GM19324 (cell line): ENCODE results near the gene ATP5PB.

Experiments
- ATAC-seq: cut with Tn5 transposase; IDR thresholded peaks from one replicate; pipeline ENCODE4 v1.9.1; 2021; ENCODE audit warnings: mild to moderate bottlenecking, moderate library complexity; ENCODE audit not compliant: unreplicated experiment, low FRiP score

Gene ATP5PB

DNA sequence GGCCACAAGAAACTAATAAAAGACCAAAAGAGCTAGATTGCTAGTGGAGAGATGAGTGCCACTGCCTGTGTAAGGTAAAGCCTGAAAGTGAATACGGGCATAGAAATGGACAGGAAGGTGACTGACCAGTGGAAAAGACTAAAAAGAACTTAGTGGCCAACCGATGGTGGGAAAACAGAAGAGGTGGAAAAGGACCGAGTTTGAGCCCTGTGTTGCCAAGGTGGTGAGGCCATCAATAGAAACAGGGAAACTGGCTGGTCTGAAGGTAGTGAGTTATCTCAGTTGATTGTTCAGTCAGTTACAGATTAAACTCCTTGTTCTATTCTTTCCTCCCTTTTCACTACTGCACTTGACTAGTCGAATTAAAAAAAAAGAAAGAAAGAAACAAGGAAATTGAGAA is 2.7 kb upstream of the ATP5PB start:
- no peak for ATAC-seq

DNA sequence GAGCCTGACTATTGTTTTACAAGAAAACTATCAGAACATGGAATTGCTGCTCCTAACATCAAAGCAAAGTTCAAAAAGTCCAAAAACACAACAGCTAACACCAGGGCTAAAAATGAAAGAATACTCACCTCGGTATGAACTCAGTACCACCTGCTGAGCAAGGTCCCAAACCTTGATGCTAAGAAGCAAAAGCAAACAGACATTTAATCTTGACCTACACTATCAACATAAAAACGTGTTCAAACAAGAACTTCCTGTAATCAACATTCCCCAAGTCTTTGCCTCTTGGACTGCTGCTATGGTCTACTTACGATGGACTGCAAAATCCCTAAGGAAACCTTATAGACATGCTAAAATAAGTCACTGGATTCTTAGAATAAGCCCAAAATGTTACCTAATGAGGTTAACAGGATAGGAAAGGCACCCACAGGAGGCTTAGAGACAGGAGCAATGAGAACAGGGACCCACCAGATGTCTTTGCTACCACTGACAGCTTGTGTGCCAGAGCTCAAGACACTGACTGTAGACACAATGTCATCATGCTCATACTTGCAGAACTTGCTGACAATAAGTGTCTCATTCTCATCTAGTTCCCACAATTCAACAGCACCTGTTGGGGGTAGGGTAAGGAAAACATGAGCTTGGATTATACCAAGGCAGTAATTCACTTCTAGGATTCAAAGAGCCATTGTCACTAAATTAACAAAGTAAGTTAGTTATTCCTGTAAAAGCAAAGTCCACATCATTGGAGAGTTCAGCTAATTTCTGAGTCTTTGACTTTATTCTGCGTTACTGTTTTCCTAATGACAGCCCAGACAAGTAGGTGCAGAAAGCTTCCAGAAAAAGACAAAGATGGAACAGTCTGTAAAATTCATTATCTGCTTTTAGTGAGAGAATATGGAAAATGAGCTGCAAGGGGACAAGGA is 2.0 kb upstream of the ATP5PB start:
- ATAC-seq: no peak

DNA sequence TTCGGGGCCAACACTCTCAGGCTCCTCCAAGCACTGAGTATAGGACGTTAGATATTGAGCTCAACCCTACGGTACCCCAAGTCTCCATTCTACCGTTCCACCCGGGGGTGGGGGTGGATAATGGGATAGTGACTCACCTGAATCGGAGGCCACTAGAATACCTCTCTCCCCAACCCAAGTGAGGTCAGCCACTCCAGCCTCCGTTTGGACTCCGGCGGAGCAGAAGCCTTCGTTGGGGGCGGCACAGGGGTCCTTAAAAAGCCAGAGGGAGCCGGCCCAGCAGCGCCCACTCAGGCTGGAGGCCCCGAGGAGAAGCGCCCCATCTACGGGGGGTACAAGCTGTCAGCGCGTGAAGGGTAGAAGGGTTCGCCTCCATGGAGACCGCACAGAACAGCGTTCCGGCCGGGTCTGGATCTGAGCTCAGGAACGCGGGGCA is 764 bp upstream of the ATP5PB start:
- ATAC-seq: peak; percentile 1

DNA sequence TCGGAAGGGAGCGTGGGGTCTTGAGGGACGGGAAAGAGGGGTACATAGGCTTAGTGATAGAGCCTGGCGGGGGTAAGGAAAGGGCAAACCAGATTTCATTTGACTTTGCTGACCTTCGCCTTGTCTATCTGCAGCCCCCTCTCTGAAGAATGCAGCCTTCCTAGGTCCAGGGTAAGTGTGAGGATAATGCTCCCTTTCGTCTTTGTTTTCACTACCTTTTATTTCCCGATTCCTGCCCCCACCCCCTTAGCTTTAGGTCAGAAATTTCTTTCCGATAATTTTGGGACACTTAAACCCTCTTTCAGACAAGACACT is 396 bp downstream of the ATP5PB start:
- no peak for ATAC-seq

DNA sequence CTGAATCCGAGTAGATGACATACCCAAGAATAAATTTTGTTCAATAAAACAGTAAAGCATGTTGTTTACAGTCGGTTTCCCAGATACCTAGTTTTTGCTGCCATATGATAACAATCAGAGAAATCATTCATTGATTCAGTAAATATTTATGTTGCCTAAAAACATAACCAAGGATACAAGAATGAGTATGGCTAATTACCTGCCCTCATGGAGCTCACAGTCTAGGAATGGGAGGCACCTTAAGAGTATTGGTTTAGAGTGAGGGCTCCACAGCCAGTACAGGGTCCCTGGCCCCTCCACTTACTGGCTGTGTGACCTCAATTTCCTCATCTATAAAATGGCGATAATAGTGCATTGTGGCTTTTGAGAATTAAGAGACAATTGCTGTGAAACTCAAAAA is 921 bp downstream of the ATP5PB start:
- no peak for ATAC-seq

DNA sequence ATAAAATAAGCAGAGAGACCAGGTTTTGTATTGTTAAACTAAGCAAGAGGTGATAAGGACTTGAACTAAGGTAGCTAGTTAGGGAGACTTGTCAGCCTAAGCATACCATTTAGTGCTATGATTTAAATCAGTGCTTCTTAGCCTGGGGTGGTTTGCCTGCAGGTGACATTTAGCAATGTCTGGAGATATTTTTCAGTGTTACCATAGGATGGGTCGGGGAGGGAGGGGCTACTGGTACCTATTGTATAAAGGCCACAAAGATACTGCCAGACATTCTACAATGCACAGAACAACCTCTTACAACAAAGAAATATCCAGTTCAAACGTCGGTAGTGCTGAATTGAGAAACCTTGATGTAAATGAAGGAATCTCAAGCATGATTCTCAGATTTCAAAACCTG is 3.3 kb downstream of the ATP5PB start:
- ATAC-seq: no peak

DNA sequence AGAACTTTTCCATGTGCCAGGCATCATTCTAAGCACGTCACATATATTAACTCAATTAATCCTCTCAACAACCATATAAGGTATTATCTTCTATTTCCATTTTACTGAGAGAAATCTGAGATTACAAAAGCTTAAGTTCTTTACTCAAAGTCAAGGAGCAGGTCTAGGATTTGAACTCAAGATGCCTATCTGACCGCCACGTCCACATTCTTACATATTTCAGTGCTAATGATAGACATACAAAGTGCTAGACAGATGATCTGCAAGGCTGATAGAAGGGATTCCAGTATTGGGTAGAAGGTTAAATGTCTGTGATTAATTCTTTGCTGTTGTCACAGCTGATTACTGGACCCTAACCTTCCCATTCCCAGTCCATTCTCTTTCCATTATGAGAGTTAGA is 4.4 kb downstream of the ATP5PB start:
- no peak for ATAC-seq

DNA sequence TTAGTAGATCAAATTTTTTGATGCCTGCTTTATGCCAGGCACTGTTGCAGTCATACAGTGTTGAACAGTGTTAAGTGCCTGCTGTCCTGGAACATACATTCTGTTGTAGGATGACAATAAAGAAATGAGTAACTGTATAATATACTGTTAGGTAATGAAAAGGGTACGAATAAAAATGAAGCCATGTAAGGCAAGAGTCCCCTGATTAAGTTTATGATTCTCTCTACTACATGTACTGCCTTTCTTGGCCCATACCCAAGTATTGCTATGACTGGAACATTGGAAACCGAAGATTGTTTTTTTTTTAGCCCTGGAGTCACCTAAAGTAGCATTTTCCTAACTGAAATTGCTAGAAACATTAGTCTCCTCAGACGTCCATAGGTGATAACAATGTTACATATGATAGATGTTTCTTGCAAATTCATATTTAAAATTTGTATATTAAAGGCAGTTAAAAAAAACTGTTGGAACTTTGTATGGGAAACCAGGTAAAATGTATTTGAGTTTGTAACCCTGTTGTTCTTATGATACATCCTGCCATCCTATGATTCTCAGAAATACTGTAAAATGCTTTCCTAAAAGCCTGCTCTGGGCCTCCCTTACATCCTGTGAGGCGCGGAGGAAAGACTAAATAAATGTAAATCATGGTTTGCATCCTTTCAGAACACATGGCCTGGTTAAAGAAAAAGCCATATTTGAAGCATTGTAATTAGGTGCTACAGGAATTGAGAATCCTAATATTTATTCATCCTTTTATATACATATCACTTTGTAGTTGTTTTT is 5.8 kb downstream of the ATP5PB start:
- ATAC-seq: no peak

DNA sequence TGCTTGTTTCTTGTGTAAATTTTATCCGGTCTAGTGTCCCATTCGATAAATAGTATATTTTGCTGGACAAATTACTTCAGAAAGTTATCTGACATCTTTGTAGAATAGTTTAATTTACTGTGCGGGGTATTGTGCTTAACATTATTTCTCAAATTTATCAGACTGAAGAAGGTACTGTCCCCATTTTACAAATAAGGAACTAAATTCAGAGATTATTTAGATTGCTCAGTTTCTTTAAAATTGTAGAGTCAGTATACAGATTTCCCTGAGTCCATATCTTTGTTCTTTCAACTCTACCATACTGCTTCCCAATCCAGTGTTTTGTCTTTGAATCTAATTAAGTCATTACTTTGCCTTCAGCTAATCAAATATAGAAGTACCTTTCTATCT is 6.4 kb downstream of the ATP5PB start:
- ATAC-seq: no peak

DNA sequence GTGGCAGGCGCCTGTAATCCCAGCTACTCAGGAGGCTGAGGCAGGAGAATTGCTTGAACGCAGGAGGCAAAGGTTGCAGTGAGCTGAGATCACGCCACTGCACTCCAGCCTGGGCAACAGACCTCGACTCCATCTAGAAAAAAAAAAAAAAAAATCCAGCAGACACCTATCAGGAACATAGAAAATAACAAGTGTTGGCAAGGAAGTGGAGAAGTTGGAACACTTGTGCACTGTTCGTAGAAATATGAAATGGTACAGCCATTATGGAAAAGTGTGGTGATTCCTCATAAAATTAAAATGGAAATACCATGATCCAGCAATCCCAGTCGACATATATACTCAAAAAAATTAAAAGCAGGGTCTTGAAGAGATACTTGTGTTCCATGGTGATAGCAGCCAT is 12.5 kb downstream of the ATP5PB start:
- no peak for ATAC-seq

DNA sequence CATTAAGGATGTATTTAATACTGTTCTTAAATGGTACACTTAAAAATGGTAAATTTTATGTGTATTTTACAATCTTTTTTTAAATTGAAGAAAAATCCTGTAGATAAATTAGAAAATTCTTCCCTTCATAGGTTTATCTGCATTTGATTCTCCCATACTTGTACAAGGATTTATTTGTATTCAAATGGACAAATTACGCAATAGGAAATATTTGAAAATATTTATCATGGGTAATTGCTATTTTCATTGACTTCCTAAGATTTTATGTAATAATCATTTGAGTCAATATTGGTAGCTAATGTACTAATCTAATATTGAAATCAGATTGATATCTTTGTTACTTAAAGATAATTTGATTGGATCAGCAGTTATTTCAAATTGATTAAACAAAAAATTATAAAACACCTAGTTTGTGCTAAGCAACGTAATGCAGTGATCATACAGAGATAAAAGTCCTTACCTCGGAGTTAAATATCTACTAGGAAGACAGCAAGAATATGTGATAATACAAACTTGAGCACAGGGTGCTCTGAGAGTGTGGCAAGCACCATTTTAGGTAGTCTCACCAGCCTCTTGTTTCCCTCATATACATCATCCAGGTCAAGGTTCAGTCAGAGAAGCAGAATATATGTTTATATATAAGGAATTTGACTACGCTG is 13.2 kb downstream of the ATP5PB start:
- no peak for ATAC-seq

DNA sequence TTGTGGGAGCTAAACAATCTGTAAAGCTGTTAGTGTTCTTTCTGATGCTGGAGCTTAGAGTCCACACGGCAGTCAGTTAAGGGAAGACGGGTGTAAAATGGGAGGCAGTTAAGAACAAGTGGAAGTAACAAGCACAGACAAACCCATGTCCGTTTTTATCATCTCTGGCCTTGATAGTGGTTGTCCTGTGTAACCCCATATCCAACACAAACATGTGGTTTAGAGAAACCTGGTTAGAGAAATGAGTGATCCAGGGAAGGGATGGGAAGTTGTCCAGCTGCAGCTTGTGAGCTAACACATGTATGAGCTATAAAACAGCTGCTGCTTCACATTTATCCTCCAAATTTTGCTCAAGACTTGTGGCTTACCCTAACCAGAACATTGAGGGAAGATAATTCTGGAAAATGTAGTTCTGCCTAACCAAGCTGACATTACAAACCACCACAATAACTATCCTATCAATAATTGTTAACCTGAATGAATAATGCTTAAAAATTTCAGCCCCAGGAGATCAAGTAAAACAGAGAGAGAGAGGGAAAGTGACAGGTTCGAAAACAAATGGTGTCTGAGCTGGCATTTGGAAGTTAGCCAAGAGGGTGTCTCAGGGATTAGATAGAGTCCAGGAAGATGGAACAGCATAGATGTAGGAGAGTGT is 13.9 kb downstream of the ATP5PB start:
- ATAC-seq: no peak

DNA sequence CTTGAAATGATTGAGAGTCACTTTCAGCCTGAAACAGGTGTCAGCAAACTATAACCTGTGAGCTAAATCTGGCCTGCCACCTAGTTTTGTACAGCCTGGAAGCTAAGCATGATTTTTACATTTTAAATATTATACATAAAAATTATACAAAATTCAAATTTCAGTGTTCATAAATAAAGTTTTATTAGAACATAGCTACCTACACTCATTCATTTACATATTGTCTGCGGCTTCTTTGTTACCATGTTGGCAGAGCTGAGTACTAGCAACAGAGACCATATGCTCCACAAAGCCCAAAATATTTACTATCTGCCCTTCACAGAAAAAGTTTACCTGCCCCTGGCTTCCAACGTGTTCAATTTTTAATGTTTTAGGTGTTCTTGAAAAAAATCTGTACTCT is 16.5 kb downstream of the ATP5PB start:
- ATAC-seq: no peak

DNA sequence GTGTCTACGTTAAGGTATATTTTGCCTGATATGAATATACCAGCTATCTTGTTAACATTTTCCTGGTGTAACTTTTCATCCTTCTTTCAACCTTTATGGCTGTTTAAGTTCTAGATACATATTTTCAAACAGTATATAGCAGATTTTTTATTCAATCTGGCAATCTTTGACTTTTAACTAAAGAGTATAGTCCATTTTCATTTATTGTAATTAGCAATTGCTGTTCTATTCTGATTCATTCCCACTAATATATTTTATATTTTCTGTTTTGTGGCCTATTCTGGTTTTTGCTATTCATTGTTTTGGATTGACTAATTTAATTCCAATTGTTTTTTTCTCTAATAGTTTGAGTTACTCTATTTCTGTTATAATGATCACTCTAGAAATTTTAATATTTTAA is 17.2 kb downstream of the ATP5PB start:
- ATAC-seq: no peak

DNA sequence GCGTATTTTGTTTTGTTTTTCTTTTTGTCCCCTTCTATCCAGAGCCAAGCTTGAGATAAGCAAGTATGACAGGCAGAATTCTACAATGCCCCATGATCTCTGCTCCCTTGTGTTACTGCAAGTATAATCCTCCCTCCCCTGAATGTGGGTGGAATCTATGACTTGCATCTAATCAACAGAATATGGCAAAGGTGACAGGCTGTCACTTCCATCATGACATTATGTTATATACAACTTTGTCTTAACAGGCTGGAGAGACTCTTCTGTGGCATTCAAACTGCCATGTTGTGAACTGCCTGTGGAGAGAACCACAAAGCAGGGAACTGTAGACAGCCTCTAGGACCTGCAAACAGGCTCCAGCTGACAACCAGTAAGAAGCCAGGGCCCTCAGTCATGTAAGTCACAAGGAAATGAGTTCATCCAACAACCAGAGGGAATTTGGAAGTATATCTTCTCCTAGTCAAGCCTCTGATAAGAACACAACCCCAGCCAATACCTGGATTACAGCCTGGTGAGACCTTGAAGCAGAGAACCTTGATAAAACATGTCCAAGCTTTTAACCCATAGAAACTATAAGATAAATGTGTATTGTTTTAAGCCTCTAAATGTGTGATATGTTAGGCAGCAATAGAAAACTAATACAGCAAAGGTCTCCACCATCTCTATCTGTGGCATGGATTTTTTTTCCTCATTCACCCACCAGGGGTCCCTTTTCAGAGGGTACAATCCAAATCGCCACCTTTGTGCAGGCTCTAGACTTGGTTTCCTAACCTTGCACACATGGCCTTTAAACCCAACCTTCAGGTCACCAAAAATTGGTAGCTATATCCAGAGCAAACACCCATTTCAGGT is 18.8 kb downstream of the ATP5PB start:
- ATAC-seq: no peak

DNA sequence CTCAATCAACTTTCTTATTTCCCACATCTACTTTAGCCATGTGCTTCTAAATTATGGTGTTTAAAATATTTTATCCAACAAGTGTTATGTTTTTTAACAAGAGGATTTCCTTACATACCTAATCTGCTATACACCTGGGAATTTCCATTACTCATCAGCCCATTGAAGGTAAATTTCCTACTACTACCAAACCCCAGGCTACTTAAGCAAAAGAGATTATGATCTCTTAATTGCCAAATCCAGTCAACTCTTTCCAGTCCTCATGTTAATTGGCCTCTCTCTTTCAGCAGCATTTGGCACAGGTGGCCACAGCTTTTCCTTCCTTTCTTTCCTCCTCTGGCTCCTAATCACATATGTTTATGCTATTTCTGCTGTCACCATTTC is 19.4 kb downstream of the ATP5PB start:
- ATAC-seq: no peak

DNA sequence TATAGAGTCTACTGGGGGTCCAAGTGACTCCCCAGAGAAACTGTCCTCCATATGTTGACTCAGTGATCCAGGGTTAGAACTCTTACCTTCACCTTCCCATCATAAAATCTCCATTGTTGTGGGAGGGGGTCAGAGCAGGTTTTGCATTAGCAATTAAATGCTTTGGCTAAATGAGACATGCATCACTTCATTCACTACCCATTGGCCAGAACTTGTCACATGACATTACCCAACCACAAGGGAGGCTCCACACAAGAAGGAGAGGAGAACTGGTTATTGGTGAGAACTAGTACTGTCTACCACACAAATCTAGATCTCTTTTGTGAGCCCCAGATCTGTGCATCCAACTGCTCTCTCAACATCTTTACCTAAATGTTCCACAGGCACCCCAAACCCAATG is 20.3 kb downstream of the ATP5PB start:
- no peak for ATAC-seq

DNA sequence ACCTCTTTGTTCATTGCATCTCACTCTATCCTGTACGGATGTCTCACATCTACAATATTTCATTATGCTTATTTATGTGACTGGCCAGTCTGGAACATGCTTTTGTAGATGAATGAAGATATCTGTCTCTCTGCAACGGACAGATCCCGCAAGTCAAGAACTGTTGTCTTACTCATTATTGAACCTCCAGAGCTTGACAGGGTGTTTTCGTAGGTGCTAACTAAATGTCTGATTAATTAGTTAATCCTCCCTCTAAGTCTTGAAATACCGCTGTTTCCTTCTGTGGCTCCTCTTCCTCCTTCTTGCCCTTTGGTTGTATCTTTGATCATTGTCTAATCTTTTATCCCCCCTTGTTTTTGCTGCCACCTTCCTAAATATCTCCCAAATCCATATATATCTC is 21.3 kb downstream of the ATP5PB start:
- no peak for ATAC-seq

DNA sequence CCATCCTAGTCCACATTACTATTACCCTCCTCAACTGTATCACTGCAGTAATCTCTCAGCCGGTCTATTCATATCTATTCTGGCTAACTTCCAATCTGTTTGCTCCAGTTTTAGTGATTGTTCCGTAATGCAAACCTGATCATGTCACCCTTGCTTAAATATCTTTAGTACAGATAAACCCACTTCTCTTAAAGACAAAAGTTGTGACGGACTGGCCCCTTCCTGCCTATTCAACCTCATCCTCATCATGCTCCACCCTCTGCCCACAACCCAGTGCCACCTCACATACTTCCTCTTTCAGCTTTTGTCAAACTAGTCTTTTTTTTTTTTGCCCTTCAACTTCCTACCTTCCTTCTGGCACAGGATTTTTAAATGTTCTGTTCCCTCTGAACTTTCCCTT is 21.7 kb downstream of the ATP5PB start:
- peak; percentile 71 for ATAC-seq

DNA sequence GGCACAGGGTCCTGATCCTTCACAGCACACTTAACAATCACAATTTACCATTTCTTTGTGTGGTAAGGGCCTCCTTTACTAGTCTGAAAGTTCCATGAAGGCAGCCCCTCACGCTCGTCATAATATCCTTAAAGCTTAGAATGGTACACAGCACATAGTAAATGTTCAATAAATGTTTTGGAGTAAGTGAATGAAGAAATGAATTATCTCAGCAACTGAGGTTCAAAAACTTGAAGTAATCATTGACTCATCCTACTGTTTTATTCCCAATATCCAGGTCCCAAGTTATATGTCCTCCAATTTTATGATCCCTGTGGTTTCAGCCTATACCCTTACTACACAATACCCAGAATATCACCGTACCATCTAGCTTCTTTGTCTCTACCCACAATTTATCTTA is 22.3 kb downstream of the ATP5PB start:
- ATAC-seq: no peak
